HepG2 (cell line): ENCODE results near the gene ARHGAP31. TPM values are rescaled to one million over a fixed set of nuclear protein-coding genes. Genes with fewer than 3 reads are reported as not detected.

ENCODE experiments used
- ATAC-seq: fragments of 200-7000 bp; cut with Tn5 transposase; 3 replicates; pipeline ENCODE4 v1.9.1; 2020; ENCODE audit warnings: mild to moderate bottlenecking, moderate library complexity
- BruUV-seq: library from RNA; stranded (reverse); fragments of 400-500 nt; replicated peaks from 2 replicates; lab custom pipeline; 2021; lab: Mats Ljungman, UMichigan
- CTCF ChIA-PET: fragments of 300-600 bp; formaldehyde crosslinking; extraction: SDS; loops from one replicate; lab custom pipeline; 2021; ENCODE audit warnings: low total read pairs, inconsistent platforms, low intra/inter-chr PET ratio; lab: Yijun Ruan, JAX
- POLR2A ChIA-PET: fragments of 350-600 bp; sonication (Branson Sonifier 250); formaldehyde crosslinking; loops from one replicate; lab custom pipeline; 2020; ENCODE audit warnings: antibody characterized with exemption, inconsistent platforms; lab: Yijun Ruan, JAX
- DNase-seq: peaks from one replicate; pipeline ENCODE4 v3.0.0-alpha.2; 2015; ENCODE audit warnings: low spot score
- FAIRE-seq: peaks from 3 replicates; lab custom pipeline; 2011; peaks lifted over from hg19 to GRCh38; lab: Jason Lieb, UNC
- H2AFZ ChIP-seq: one replicate; pipeline ENCODE4 v1.6.1; 2011; ENCODE audit warnings: low read length, inconsistent platforms
- H3K27ac ChIP-seq: fragments of 300-600 bp; 3 replicates; pipeline ENCODE4 v1.8.0; 2011; ENCODE audit warnings: mixed run types, mild to moderate bottlenecking, mixed read lengths, low read length, inconsistent platforms; ENCODE audit not compliant: insufficient read depth; ENCODE audit errors: extremely low read length
- H3K27me3 ChIP-seq, 2 experiments: fragments of 200-600 bp in 1 of 2; 2 replicates in 1 of 2; 3 replicates in 1 of 2; pipeline versions ENCODE4 v1.6.0 to v1.8.0; 2011; ENCODE audit warnings: low read length in 2 of 2, mild to moderate bottlenecking in 2 of 2, moderate library complexity in 2 of 2, inconsistent platforms in 1 of 2; ENCODE audit not compliant: insufficient read depth in 2 of 2, control insufficient read depth in 1 of 2
- H3K36me3 ChIP-seq, 2 experiments: fragments of 200-600 bp in 1 of 2; replicated peaks in 1 of 2; 2 replicates in 1 of 2; 3 replicates in 1 of 2; pipeline versions ENCODE4 v1.5.1 to v1.8.0; 2011; ENCODE audit warnings: low read length in 2 of 2, inconsistent platforms in 1 of 2; ENCODE audit not compliant: insufficient read depth in 2 of 2, control insufficient read depth in 1 of 2
- H3K4me1 ChIP-seq: 2 replicates; pipeline ENCODE4 v1.5.1; 2012; ENCODE audit warnings: low read length, inconsistent platforms; ENCODE audit not compliant: insufficient read depth
- H3K4me2 ChIP-seq: 2 replicates; pipeline ENCODE4 v1.6.0; 2011; ENCODE audit warnings: low read depth, low read length, inconsistent platforms
- H3K4me3 ChIP-seq, 3 experiments: fragments of 200-600 bp in 1 of 3; sonication (generic), shearing (Covaris generic) in 1 of 3; replicated peaks in 1 of 3; 2 replicates each; pipeline ENCODE4 v1.5.1; 2011 to 2016; ENCODE audit warnings: low read length in 3 of 3, inconsistent platforms in 2 of 3, low read depth in 2 of 3, mild to moderate bottlenecking in 2 of 3, control low read depth in 1 of 3, mixed read lengths in 1 of 3; ENCODE audit not compliant: insufficient read depth in 1 of 3
- H3K79me2 ChIP-seq: one replicate; pipeline ENCODE4 v1.6.1; 2011; ENCODE audit warnings: low read length, inconsistent platforms; ENCODE audit not compliant: insufficient read depth
- H3K9ac ChIP-seq: 2 replicates; pipeline ENCODE4 v1.6.0; 2011; ENCODE audit warnings: mild to moderate bottlenecking, low read depth, low read length, inconsistent platforms; ENCODE audit not compliant: insufficient read depth
- H3K9me3 ChIP-seq: 2 replicates; pipeline ENCODE4 v1.5.1; 2012; ENCODE audit warnings: mild to moderate bottlenecking, low read length
- H4K20me1 ChIP-seq: 2 replicates; pipeline ENCODE4 v1.6.0; 2011; ENCODE audit warnings: inconsistent platforms, mild to moderate bottlenecking, low read length, moderate library complexity; ENCODE audit not compliant: insufficient read depth
- IRF2 ChIP-seq: IDR thresholded peaks from 2 replicates; pipeline ENCODE4 v1.6.1; 2018; ENCODE audit warnings: missing genetic modification reagents, missing compliant biosample characterization
- IRX3 ChIP-seq: sonication (generic); formaldehyde crosslinking; IDR thresholded peaks from 2 replicates; pipeline ENCODE4 v1.8.1; 2023; ENCODE audit warnings: mild to moderate bottlenecking, low read depth, missing genetic modification reagents, borderline replicate concordance
- KDM5B ChIP-seq: sonication (generic); formaldehyde crosslinking; IDR thresholded peaks from 2 replicates; pipeline ENCODE4 v1.4.0; 2020; ENCODE audit warnings: missing genetic modification reagents, mild to moderate bottlenecking, borderline replicate concordance
- SMAD9 ChIP-seq: sonication (generic); formaldehyde crosslinking; IDR thresholded peaks from 2 replicates; pipeline ENCODE4 v1.5.1; 2020; ENCODE audit warnings: mild to moderate bottlenecking, missing genetic modification reagents
- TGIF2 ChIP-seq: IDR thresholded peaks from 2 replicates; pipeline ENCODE4 v1.6.1; 2016; ENCODE audit warnings: control low read depth, missing compliant biosample characterization
- ZC3H13 ChIP-seq: sonication (generic); formaldehyde crosslinking; IDR thresholded peaks from 2 replicates; pipeline ENCODE4 v1.8.1; 2023; ENCODE audit warnings: mild to moderate bottlenecking, missing genetic modification reagents, moderate library complexity
- ZFP36L2 ChIP-seq: sonication (generic); formaldehyde crosslinking; IDR thresholded peaks from 2 replicates; pipeline ENCODE4 v1.4.0; 2020; ENCODE audit warnings: missing genetic modification reagents
- ZNF230 ChIP-seq: sonication (generic); formaldehyde crosslinking; IDR thresholded peaks from 2 replicates; pipeline ENCODE4 v1.4.0; 2020; ENCODE audit warnings: mild to moderate bottlenecking, missing genetic modification reagents
- ZNF550 ChIP-seq: sonication (generic); formaldehyde crosslinking; IDR thresholded peaks from 2 replicates; pipeline ENCODE4 v1.4.0; 2020; ENCODE audit warnings: mild to moderate bottlenecking, missing genetic modification reagents, borderline replicate concordance
- WGBS: methylation state at CpG from one replicate; pipeline ENCODE4 v1.1.6; 2017; ENCODE audit warnings: low lambda C conversion rate; 5-methylcytosine and 5-hydroxymethylcytosine counted together
- in situ Hi-C: cut with HindIII; loops from 2 replicates; pipeline ENCODE4 v1.10.0; 2017; ENCODE audit warnings: low pct_unique_long_range_greater_than_20kb; ENCODE audit not compliant: extremely low pct_ligation_motif_present
- intact Hi-C: fragments of 100-400 bp; cut with micrococcal nuclease; formaldehyde crosslinking; loops from one replicate; pipeline ENCODE4 v1.10.0; 2022; ENCODE audit not compliant: unreplicated experiment
- polyA plus RNA-seq, 8 experiments: library from polyadenylated mRNA; depleted of rRNA in 3 of 8; stranded (reverse) in 7 of 8; unstranded in 1 of 8; fragments of >200 nt; fragmentation: Illumina TruSeq in 4 of 8; extraction: Trizol in 4 of 8; gene quantifications; 2 replicates each; pipeline versions ENCODE4 v1.2.1 to v1.2.3, GENCODE V29; 2011 to 2016; ENCODE audit warnings: low read depth in 4 of 8, missing spikeins in 1 of 8, mixed read lengths in 1 of 8; ENCODE audit not compliant: insufficient read depth in 1 of 8
- total RNA-seq, 5 experiments: library from RNA; depleted of rRNA; stranded (reverse); fragments of >200 nt; fragmentation: Illumina TruSeq; extraction: Trizol; gene quantifications; 2 replicates each; pipeline ENCODE4 v1.2.3, GENCODE V29; 2016; ENCODE audit warnings: low read depth in 1 of 5
- TF ChIP-seq, protein P1 (sequence below): sonication (generic); formaldehyde crosslinking; IDR thresholded peaks from one replicate; pipeline ENCODE4 v1.5.1; 2020; ENCODE audit warnings: mild to moderate bottlenecking, missing genetic modification reagents; ENCODE audit errors: not compliant biosample characterization
- TF ChIP-seq, protein P2 (sequence below): sonication (generic); formaldehyde crosslinking; IDR thresholded peaks from 2 replicates; pipeline ENCODE4 v1.9.0; 2021; ENCODE audit warnings: missing genetic modification reagents, borderline replicate concordance
- TF ChIP-seq, protein P3 (sequence below): sonication (generic); formaldehyde crosslinking; IDR thresholded peaks from 2 replicates; pipeline ENCODE4 v1.4.0; 2020; ENCODE audit warnings: mild to moderate bottlenecking, missing genetic modification reagents

ARHGAP31 gene
- total and polyA plus RNA-seq, 2 of the 13 experiments (the other 11 are each of a cell fraction or from before 2014, with no cell fraction given), result not detected

DNA sequence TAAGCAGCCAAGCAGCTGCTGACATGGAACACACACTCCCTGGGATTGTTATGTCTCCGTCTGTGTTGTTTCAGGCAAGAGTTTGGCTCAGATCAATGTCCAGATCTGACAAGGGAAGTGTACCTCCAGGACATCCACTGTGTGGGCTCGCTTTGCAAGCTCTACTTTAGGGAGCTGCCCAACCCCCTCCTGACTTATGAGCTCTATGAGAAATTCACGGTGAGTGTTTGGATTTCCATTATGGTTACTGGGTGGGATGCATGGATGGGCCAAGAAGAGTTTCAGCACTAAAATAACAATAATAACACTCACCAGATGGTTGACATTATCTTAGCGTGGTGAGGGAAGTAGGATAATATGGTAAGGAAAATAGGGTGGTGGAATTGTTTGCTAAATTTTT is 74.1 kb downstream of the ARHGAP31 start:
- H4K20me1 ChIP-seq, result no peaks in the 10 kb centered on the region
- H3K79me2 ChIP-seq, result no peaks in the 10 kb centered on the region
- H3K27me3 ChIP-seq, result no peaks in the 10 kb centered on the region
- no peak overlapping the region for H3K27ac ChIP-seq
- H3K4me2 ChIP-seq, result no peak overlapping the region
- CTCF ChIA-PET, result no interaction called here
- no peak for ATAC-seq
- in situ Hi-C loops (no loop called here), intact Hi-C loops (no loop called here)
- no peak overlapping the region for H2AFZ ChIP-seq
- no TSS peak for BruUV-seq
- H3K4me3 ChIP-seq, result no peak overlapping the region
- DNase-seq, result no peak
- H3K36me3 ChIP-seq, result no peaks in the 10 kb centered on the region
- POLR2A ChIA-PET, result no interaction called here
- no peak overlapping the region for H3K9ac ChIP-seq
- 40% methylated on average over 4 of the region's 4 CpGs for WGBS
- no peak for FAIRE-seq
- H3K4me1 ChIP-seq, result no peaks in the 10 kb centered on the region
- H3K9me3 ChIP-seq, result no peaks in the 10 kb centered on the region
- TF ChIP-seq ZNF230 (CRISPR knock-in tag) (no peak), TGIF2 (CRISPR knock-in tag) (no peak), IRX3 (CRISPR knock-in tag) (no peak), SMAD9 (CRISPR knock-in tag) (no peak), KDM5B (CRISPR knock-in tag) (no peak), ZFP36L2 (no peak), ZNF550 (no peak), ZC3H13 (no peak), IRF2 (CRISPR knock-in tag) (no peak)
- TF ChIP-seq, protein P1, sequence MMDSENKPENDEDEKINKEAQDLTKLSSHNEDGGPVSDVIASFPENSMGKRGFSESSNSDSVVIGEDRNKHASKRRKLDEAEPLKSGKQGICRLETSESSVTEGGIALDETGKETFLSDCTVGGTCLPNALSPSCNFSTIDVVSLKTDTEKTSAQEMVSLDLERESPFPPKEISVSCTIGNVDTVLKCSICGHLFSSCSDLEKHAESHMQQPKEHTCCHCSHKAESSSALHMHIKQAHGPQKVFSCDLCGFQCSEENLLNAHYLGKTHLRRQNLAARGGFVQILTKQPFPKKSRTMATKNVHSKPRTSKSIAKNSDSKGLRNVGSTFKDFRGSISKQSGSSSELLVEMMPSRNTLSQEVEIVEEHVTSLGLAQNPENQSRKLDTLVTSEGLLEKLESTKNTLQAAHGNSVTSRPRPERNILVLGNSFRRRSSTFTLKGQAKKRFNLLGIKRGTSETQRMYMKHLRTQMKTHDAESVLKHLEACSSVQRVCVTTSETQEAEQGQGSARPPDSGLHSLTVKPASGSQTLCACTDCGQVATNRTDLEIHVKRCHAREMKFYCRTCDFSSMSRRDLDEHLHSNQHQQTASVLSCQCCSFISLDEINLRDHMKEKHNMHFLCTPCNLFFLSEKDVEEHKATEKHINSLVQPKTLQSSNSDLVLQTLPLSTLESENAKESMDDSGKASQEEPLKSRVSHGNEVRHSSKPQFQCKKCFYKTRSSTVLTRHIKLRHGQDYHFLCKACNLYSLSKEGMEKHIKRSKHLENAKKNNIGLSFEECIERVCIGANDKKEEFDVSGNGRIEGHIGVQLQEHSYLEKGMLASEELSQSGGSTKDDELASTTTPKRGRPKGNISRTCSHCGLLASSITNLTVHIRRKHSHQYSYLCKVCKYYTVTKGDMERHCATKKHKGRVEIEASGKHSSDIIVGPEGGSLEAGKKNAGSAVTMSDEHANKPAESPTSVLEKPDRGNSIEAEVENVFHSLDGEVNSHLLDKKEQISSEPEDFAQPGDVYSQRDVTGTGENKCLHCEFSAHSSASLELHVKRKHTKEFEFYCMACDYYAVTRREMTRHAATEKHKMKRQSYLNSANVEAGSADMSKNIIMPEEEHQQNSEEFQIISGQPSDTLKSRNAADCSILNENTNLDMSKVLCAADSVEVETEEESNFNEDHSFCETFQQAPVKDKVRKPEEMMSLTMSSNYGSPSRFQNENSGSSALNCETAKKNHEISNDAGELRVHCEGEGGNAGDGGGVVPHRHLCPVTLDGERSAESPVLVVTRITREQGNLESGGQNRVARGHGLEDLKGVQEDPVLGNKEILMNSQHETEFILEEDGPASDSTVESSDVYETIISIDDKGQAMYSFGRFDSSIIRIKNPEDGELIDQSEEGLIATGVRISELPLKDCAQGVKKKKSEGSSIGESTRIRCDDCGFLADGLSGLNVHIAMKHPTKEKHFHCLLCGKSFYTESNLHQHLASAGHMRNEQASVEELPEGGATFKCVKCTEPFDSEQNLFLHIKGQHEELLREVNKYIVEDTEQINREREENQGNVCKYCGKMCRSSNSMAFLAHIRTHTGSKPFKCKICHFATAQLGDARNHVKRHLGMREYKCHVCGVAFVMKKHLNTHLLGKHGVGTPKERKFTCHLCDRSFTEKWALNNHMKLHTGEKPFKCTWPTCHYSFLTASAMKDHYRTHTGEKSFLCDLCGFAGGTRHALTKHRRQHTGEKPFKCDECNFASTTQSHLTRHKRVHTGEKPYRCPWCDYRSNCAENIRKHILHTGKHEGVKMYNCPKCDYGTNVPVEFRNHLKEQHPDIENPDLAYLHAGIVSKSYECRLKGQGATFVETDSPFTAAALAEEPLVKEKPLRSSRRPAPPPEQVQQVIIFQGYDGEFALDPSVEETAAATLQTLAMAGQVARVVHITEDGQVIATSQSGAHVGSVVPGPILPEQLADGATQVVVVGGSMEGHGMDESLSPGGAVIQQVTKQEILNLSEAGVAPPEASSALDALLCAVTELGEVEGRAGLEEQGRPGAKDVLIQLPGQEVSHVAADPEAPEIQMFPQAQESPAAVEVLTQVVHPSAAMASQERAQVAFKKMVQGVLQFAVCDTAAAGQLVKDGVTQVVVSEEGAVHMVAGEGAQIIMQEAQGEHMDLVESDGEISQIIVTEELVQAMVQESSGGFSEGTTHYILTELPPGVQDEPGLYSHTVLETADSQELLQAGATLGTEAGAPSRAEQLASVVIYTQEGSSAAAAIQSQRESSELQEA (CRISPR knock-in tag), result no peak
- TF ChIP-seq, protein P2, sequence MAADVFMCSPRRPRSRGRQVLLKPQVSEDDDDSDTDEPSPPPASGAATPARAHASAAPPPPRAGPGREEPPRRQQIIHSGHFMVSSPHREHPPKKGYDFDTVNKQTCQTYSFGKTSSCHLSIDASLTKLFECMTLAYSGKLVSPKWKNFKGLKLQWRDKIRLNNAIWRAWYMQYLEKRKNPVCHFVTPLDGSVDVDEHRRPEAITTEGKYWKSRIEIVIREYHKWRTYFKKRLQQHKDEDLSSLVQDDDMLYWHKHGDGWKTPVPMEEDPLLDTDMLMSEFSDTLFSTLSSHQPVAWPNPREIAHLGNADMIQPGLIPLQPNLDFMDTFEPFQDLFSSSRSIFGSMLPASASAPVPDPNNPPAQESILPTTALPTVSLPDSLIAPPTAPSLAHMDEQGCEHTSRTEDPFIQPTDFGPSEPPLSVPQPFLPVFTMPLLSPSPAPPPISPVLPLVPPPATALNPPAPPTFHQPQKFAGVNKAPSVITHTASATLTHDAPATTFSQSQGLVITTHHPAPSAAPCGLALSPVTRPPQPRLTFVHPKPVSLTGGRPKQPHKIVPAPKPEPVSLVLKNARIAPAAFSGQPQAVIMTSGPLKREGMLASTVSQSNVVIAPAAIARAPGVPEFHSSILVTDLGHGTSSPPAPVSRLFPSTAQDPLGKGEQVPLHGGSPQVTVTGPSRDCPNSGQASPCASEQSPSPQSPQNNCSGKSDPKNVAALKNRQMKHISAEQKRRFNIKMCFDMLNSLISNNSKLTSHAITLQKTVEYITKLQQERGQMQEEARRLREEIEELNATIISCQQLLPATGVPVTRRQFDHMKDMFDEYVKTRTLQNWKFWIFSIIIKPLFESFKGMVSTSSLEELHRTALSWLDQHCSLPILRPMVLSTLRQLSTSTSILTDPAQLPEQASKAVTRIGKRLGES (CRISPR knock-in tag), result no peak
- TF ChIP-seq, protein P3, sequence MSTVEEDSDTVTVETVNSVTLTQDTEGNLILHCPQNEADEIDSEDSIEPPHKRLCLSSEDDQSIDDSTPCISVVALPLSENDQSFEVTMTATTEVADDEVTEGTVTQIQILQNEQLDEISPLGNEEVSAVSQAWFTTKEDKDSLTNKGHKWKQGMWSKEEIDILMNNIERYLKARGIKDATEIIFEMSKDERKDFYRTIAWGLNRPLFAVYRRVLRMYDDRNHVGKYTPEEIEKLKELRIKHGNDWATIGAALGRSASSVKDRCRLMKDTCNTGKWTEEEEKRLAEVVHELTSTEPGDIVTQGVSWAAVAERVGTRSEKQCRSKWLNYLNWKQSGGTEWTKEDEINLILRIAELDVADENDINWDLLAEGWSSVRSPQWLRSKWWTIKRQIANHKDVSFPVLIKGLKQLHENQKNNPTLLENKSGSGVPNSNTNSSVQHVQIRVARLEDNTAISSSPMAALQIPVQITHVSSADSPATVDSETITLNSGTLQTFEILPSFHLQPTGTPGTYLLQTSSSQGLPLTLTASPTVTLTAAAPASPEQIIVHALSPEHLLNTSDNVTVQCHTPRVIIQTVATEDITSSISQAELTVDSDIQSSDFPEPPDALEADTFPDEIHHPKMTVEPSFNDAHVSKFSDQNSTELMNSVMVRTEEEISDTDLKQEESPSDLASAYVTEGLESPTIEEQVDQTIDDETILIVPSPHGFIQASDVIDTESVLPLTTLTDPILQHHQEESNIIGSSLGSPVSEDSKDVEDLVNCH (CRISPR knock-in tag), result no peak
